ENCODE data around the gene KATNAL2. TPM values are rescaled to one million over a fixed set of nuclear protein-coding genes. Genes with fewer than 3 reads are reported as not detected.

Gene KATNAL2
- total and polyA plus RNA-seq, 12 donors = 0.74 to 6.1 (median 2.2) TPM

DNA sequence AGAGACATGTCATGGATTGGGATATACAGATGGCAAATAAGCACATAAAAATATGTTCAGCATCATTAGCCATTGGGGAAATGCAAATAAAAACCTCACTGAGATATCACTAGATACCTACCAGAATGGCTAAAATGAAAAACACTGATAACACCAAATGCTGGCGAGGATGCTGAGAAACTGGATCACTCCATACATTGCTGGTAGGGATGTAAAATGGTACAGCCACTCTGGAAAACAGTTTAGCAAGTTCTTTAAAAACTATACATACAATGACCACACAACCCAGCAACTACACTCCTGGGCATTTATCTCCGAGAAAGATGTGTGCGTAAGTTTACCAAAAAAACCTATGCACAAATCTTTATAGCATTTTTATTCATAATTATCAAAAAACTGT, 14.0 kb upstream of the KATNAL2 start:
- H3K4me1 ChIP-seq = no peaks in the 10 kb centered on the region
- intact Hi-C loops (cut with DNase I) = no loop called here
- TF ChIP-seq, protein P1, sequence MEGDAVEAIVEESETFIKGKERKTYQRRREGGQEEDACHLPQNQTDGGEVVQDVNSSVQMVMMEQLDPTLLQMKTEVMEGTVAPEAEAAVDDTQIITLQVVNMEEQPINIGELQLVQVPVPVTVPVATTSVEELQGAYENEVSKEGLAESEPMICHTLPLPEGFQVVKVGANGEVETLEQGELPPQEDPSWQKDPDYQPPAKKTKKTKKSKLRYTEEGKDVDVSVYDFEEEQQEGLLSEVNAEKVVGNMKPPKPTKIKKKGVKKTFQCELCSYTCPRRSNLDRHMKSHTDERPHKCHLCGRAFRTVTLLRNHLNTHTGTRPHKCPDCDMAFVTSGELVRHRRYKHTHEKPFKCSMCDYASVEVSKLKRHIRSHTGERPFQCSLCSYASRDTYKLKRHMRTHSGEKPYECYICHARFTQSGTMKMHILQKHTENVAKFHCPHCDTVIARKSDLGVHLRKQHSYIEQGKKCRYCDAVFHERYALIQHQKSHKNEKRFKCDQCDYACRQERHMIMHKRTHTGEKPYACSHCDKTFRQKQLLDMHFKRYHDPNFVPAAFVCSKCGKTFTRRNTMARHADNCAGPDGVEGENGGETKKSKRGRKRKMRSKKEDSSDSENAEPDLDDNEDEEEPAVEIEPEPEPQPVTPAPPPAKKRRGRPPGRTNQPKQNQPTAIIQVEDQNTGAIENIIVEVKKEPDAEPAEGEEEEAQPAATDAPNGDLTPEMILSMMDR (IDR thresholded peaks at IDR 0.05) = no peak
- peaks cover 0 to 3% (median 0%) of the 10 kb centered on the region in 9 donors for H3K36me3 ChIP-seq
- no peaks in the 10 kb centered on the region for H3K27me3 ChIP-seq
- DNase-seq (no peak), ATAC-seq (no peak)
- no peak overlapping the region for H3K27ac ChIP-seq
- H3K4me3 ChIP-seq = no peak overlapping the region
- 99% methylated on average over 3 of the region's 3 CpGs for WGBS, 2 donors
- H3K9me3 ChIP-seq = peaks cover 0 to 20% (median 0%) of the 10 kb centered on the region in 11 donors

GRCh38 chr18:46909497-46909896, 7.9 kb upstream of the KATNAL2 start:
- intact Hi-C loops (cut with DNase I) = no loop called here
- Histone ChIP-seq H3K4me3 (no peak overlapping the region), H3K4me1 (peaks cover 0 to 33% (median 2%) of the 10 kb centered on the region in 9 donors), H3K27ac (no peak overlapping the region), H3K36me3 (no peaks in the 10 kb centered on the region), H3K27me3 (no peaks in the 10 kb centered on the region), H3K9me3 (peaks cover 0 to 20% (median 0%) of the 10 kb centered on the region in 11 donors)
- DNase-seq (no peak), ATAC-seq (no peak)
- TF ChIP-seq, protein P1 (IDR thresholded peaks at IDR 0.05) = no peak
- 87 to 99% methylated on average over 3 of the region's 3 CpGs for WGBS, 2 donors

DNA sequence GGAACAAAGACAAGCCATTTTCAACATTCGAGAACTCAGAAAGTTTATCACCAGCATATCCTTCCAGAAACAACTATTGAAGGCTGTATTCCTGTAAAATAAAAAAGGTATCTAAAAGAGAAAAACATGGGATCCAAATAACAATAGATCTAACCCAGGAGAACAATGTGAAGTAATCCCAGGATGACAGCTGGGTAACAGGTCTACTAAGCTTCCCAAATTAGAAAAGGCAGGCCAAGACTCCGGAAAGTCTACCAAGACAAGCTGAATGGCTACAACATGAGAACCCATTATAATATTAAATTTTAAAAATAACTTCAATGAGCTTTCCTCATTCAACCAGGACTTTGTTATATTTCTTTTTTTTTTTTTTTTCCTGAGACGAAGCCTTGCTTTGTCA, 6.5 kb upstream of the KATNAL2 start:
- no peak overlapping the region for H3K4me3 ChIP-seq
- H3K4me1 ChIP-seq = peaks cover 2 to 46% (median 16%) of the 10 kb centered on the region in 9 donors
- WGBS, 2 donors = 71% methylated on average over 3 of the region's 3 CpGs
- H3K27ac ChIP-seq = no peak overlapping the region
- no peak for DNase-seq
- H3K27me3 ChIP-seq = no peaks in the 10 kb centered on the region
- H3K9me3 ChIP-seq = peaks cover 0 to 11% (median 0%) of the 10 kb centered on the region in 11 donors
- H3K36me3 ChIP-seq = no peaks in the 10 kb centered on the region
- TF ChIP-seq, protein P1 (IDR thresholded peaks at IDR 0.05) = no peak
- intact Hi-C loops (cut with DNase I) = loop anchor here in 2 of 10 donors (10.0 kb wide), 2 partner anchors 226 to 736 kb away; a partner anchor contains a TSS
- ATAC-seq = peak in 1 of 8 donors; percentile 64

GRCh38 chr18:46915800-46916550, 1.4 kb upstream of the KATNAL2 start:
- no peaks in the 10 kb centered on the region for H3K27me3 ChIP-seq
- intact Hi-C loops (cut with DNase I) = loop anchor here in 2 of 10 donors (10.0 kb wide), 2 partner anchors 231 to 741 kb away; a partner anchor contains a TSS
- peak overlapping the region; percentile 64 to 94 (median 78) for H3K4me3 ChIP-seq
- 21 to 26% methylated on average over 12 of the region's 12 CpGs for WGBS, 2 donors
- TF ChIP-seq, protein P1 (IDR thresholded peaks at IDR 0.05) = no peak
- H3K36me3 ChIP-seq = no peaks in the 10 kb centered on the region
- H3K4me1 ChIP-seq = peaks cover 2 to 56% (median 28%) of the 10 kb centered on the region in 9 donors
- H3K9me3 ChIP-seq = no peaks in the 10 kb centered on the region
- peak overlapping the region in 6 of 10 donors; percentile 86 to 94 (median 92) for H3K27ac ChIP-seq
- DNase-seq (no peak), ATAC-seq (no peak)

All from heart right ventricle (tissue), 16 donors.